ENCODE results near the gene PGAM5. TPM values are rescaled to one million over a fixed set of nuclear protein-coding genes. Genes with fewer than 3 reads are reported as not detected.

Gene PGAM5
- total RNA-seq, 3 donors from 2014 or later = 128 to 170 (median 147) TPM

DNA sequence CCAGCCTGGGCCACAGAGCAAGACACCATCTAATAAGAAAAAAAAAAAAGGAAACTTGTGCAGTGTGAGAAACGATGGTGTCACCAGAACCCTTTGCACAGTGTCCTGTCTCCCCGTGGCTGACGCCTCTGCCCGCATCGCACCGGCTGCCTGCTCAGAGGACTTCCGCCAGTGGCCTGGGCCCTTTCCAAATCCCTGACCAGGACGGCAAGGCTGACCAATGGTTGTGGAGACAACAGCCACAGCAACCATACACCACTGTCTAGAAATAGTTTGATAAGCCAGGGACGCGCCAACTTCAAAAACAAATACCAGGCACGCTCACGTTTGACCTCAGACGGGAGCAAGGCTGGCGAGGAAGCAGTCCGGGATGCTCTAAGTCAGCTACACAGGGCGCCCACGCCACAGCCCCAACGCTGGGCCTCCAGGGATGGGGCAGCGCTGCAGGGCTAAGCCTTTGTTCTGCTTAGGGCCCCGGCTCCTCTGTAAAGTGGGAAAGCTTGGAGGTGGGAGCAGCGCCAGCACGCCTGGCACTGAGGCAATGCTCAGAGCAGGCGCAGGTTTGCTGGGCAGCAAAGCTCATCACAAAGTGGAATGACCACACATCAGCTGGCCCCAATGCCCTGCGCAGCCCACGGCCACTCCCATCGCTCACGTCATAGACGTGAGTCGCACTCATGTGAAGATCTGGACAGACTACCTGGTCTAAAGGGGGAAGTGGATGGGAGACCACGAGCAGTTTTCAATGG lies 12.5 kb downstream of the PGAM5 start:
- no peaks in the 10 kb centered on the region for H3K4me1 Mint-ChIP-seq (ENCODE audit: low read depth)
- DNase-seq (no peak), ATAC-seq (no peak)
- peaks cover 48% of the 10 kb centered on the region for H3K36me3 Mint-ChIP-seq (ENCODE audit: insufficient read depth)
- no peaks in the 10 kb centered on the region for H3K9me3 Mint-ChIP-seq
- no peaks in the 10 kb centered on the region for H3K27me3 Mint-ChIP-seq (ENCODE audit: low read depth)
- no peak overlapping the region for H3K4me3 Mint-ChIP-seq

DNA sequence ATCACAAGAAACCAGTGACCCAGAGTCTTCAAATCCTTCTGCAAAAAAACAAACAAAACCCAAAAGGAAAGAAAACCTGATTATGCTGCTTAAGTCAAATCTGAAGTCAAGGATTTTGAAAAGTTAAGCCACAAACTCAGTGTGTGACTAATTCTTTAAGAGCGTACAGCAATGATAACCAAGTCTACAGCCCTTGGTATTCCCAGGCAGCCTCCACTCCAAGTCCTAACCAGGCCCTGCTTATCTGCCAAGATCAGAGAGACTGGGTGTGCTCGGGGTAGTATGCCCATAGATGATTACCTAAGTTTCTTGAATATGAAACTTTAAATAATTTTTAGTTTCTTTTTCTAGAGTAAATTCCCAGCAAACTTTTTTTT lies 13.1 kb downstream of the PGAM5 start:
- Mint-ChIP-seq H3K27me3 (ENCODE audit: low read depth) (no peaks in the 10 kb centered on the region), H3K36me3 (ENCODE audit: insufficient read depth) (peaks cover 50% of the 10 kb centered on the region)
- ATAC-seq = no peak

DNA sequence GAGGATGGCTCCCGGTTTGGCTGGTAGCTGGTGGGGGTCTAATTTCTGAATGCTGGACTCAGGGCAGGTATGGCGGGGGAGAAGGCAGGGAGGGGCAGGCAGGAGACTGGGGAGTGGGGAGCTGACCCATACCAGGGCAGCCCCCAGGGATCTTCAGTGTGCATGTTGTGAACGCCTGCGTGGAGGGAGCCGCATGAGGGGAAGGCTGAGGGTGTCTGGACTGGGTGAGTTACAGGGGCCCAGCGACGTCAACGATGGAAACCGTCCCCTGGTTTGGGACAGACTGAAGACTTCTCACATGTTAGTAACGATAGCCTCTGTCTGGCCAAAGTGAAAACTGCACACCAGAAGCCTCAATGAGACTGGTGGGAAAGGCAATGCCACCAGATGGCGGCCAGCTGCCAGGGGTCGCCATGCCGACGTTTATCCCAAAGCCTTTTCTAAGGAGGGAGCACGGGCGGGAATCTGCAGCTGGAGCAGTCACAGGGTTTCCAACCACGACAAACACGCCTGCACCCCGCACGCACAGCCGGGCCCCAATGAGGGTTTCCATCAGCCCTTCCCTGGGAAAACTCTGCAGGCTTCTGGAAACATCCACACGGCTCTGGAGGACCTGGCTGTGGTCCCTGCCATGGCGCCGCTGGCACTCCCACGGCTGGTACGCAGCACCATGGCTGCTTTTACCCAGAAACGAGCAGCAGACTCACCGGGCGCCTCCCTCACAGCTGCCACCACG lies 14.0 kb downstream of the PGAM5 start:
- Mint-ChIP-seq H3K9me3 (no peaks in the 10 kb centered on the region), H3K27me3 (ENCODE audit: low read depth) (no peaks in the 10 kb centered on the region), H3K4me3 (no peak overlapping the region), H3K36me3 (ENCODE audit: insufficient read depth) (peaks cover 45% of the 10 kb centered on the region), H3K4me1 (ENCODE audit: low read depth) (peaks cover 3% of the 10 kb centered on the region)
- ATAC-seq (no peak), DNase-seq (no peak)

More for the DNA sequence above, 13.1 kb downstream of the PGAM5 start:
- DNase-seq = no peak
- H3K4me1 Mint-ChIP-seq (ENCODE audit: low read depth) = peaks cover 1% of the 10 kb centered on the region
- H3K4me3 Mint-ChIP-seq = no peak overlapping the region
- no peaks in the 10 kb centered on the region for H3K9me3 Mint-ChIP-seq

DNA sequence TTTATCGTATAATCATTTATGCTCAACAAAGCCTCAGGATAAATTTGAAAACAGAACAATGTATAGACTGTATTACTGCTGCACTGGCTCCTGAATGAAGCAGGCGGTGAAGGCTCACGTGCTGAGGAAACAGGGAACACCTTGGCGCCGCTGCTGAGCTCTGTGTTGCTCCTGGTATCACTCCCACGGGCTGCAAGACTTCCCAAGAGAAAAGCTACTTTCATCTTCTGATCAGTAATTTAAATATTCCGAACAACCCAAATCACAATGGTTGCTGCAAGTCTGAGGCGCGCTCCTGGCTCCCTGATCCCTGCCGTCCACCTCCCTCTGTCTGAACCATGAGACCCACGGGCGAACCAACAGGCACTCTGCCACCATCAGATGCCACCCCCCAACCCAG lies 15.7 kb downstream of the PGAM5 start:
- no peak overlapping the region for H3K4me3 Mint-ChIP-seq
- ATAC-seq (no peak), DNase-seq (no peak)
- no peaks in the 10 kb centered on the region for H3K9me3 Mint-ChIP-seq
- H3K27me3 Mint-ChIP-seq (ENCODE audit: low read depth) = no peaks in the 10 kb centered on the region
- peaks cover 57% of the 10 kb centered on the region for H3K36me3 Mint-ChIP-seq (ENCODE audit: insufficient read depth)
- peaks cover 4% of the 10 kb centered on the region for H3K4me1 Mint-ChIP-seq (ENCODE audit: low read depth)

DNA sequence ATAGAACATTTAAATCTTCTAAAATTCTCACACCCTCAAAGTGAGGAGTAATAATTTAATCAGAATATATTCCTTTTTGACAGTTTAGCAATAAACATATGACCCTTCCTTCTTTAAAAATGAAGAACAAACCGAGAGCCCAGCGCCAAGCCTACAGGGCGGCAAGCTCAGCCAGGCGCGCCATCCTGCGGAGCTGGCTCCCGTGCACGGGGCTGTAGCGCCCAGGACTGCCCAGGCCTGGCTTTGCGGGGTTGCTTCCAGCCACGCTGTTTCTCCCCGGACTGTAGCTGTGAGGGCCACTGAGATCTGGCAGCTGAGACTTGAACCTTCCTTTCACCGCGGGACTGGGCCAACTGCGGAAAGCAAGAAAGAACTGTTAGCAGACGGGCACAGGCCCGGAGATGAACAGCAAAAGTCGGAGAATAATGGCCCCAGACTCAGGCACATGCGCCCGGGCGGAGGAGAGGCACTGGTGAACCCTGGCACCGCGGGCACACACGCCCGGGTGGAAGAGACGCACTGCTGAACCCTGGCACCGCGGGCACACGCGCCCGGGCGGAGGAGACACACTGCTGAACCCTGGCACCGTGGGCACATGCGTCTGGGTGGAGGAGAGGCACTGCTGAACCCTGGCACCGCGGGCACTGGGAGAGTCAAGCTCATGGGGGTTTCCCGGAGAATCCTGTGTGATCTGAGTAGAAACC lies 16.6 kb downstream of the PGAM5 start:
- H3K4me1 Mint-ChIP-seq (ENCODE audit: low read depth) = peaks cover 4% of the 10 kb centered on the region
- DNase-seq (no peak), ATAC-seq (no peak)
- no peak overlapping the region for H3K4me3 Mint-ChIP-seq
- no peaks in the 10 kb centered on the region for H3K9me3 Mint-ChIP-seq
- H3K36me3 Mint-ChIP-seq (ENCODE audit: insufficient read depth) = peaks cover 60% of the 10 kb centered on the region
- H3K27me3 Mint-ChIP-seq (ENCODE audit: low read depth) = no peaks in the 10 kb centered on the region

DNA sequence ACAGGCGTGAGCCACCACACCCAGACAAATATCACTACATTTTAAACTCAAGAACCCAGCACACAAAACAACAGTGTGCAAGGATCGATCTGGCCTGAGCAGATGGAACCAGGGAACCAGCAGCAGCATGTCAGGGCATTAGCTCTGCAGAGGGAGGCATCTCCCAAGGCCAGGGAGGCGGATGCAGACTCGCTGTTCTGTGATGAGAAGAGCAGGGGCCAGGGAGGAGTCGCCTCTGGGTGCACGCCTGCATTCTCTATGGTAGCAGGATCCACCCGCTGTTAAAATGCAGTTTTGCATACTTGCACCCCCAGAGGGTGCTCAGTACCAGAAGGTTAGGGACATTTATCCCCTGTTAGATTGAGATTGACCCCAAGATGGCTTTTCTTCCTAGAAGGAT lies 17.9 kb downstream of the PGAM5 start:
- Mint-ChIP-seq H3K9me3 (no peaks in the 10 kb centered on the region), H3K4me3 (no peak overlapping the region), H3K36me3 (ENCODE audit: insufficient read depth) (peaks cover 69% of the 10 kb centered on the region), H3K4me1 (ENCODE audit: low read depth) (peaks cover 4% of the 10 kb centered on the region), H3K27me3 (ENCODE audit: low read depth) (no peaks in the 10 kb centered on the region)
- ATAC-seq (no peak), DNase-seq (no peak)

DNA sequence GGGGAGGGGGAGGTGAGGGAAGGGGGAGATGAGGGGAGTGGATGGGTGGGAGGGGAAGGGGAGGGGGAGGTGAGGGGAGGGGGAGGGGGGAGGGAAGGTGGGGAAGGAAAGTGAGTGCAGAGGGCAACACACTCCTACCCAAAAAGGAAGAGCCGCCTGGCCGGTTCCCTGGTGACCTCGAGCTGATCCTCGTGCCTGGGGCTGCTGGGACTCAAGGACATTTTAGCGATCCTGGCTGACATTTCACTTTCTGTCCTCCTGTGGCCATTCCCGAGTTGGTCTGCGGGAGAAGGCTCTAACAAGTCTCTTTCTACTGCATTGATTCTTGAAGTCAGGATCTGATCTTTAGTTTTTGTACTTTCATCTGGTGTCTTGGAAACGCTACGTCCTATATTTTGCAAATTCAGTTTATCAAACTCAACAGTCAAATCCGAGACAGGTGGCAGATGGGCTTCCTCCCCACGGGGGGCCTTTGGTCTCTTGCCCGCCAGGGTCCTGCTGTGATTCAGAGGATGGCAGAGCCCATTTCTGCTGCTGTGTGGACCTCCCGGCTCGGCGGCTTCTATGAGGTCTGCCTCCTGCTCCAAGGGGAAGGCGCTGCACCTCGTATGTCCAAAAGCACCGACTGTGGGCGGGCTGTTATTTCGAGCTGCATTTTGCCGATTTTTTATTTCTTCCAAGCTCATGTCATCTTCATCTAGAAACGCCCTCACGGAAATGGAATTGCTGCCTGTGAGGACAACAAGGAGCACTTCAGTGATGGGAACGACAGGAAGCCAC lies 19.1 kb downstream of the PGAM5 start:
- ATAC-seq = no peak
- Mint-ChIP-seq H3K9me3 (no peaks in the 10 kb centered on the region), H3K4me3 (no peak overlapping the region), H3K4me1 (ENCODE audit: low read depth) (peaks cover 4% of the 10 kb centered on the region), H3K27me3 (ENCODE audit: low read depth) (no peaks in the 10 kb centered on the region), H3K36me3 (ENCODE audit: insufficient read depth) (peaks cover 66% of the 10 kb centered on the region)
- DNase-seq = no peak

DNA sequence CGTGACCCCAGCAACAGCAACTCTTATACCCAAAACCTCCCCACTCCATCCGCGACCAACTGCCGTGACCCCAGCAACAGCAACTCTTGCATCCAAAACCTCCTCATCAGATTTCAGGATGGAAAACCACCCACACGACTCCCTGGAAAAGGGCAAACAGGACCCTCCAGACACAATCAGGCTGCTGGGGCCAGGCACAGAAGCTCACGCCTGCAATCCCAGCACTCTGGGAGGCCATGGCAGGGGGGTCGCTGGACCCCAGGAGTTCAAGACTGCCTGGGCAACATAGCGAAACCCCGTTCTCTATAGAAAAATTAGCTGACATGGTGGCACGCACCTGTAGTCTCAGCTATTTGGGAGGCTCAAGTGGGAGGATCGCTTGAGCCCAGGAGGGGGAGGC lies 19.7 kb downstream of the PGAM5 start:
- Mint-ChIP-seq H3K27me3 (ENCODE audit: low read depth) (no peaks in the 10 kb centered on the region), H3K4me3 (no peak overlapping the region), H3K36me3 (ENCODE audit: insufficient read depth) (peaks cover 69% of the 10 kb centered on the region), H3K4me1 (ENCODE audit: low read depth) (peaks cover 4% of the 10 kb centered on the region), H3K9me3 (no peaks in the 10 kb centered on the region)
- DNase-seq (no peak), ATAC-seq (no peak)

DNA sequence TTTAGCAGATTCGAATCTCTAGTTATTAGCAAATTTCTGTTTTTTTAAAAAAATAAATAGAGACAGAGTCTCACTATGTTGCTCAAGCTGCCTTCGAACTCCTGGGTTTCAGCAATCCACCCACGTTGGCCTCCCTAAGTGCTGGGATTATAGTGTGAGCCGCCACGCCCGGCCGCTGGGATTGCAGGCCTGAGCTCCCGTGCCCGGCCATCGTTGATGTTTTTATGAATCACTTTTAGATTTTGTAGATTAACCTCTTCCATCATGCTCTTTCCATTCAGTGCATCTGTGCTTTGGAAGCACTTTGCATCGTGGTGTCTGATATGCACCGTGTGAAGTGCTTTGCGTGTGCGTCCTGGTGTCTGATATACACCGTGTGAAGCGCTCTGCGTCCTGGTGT lies 20.9 kb downstream of the PGAM5 start:
- ATAC-seq (no peak), DNase-seq (no peak)
- Mint-ChIP-seq H3K27me3 (ENCODE audit: low read depth) (no peaks in the 10 kb centered on the region), H3K9me3 (no peaks in the 10 kb centered on the region), H3K36me3 (ENCODE audit: insufficient read depth) (peaks cover 65% of the 10 kb centered on the region), H3K4me1 (ENCODE audit: low read depth) (peaks cover 4% of the 10 kb centered on the region), H3K4me3 (no peak overlapping the region)

DNA sequence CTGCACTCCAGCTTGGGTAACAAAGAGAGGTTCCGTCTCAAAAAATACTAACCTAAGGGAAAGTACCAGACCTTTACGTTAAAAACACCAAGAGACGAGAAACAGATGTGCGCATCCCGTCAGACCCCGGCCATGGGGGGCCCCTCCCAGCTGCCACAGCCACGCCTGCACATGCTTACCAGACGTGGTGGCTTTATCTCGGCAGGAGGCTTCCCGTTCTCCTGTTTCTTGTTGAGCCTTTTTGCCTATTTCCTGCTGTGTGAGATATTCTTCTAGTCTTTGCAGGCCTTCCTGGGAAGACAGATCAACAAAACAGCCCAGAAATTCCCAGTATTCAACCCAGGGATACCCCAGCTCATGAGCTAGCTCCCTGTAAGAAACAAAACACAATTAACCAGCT lies 23.6 kb downstream of the PGAM5 start:
- Mint-ChIP-seq H3K4me3 (no peak overlapping the region), H3K4me1 (ENCODE audit: low read depth) (peaks cover 2% of the 10 kb centered on the region), H3K27me3 (ENCODE audit: low read depth) (no peaks in the 10 kb centered on the region), H3K36me3 (ENCODE audit: insufficient read depth) (peaks cover 60% of the 10 kb centered on the region), H3K9me3 (no peaks in the 10 kb centered on the region)
- ATAC-seq = no peak
- no peak for DNase-seq

DNA sequence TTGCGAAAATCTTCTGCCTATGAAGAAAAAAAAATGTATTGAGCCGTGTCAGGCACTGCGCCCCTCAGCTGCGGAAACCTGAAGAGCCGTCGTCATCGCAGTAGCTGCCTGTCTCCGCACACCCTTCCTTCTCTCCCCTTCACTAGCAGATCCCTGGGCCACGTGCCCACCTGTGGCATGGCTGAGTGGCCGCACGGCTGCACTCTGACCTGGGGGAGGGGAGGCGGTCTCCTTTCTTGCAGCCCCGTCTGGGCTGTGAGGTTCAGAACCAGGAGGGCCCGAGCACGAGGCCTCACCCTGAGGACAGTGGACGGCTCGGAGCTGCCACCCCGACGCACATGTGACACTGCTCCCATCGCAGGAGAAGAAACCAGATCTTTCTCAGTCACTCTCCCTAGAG lies 24.9 kb downstream of the PGAM5 start:
- no peak overlapping the region for H3K4me3 Mint-ChIP-seq
- peaks cover 59% of the 10 kb centered on the region for H3K36me3 Mint-ChIP-seq (ENCODE audit: insufficient read depth)
- DNase-seq (no peak), ATAC-seq (no peak)
- no peaks in the 10 kb centered on the region for H3K9me3 Mint-ChIP-seq
- no peaks in the 10 kb centered on the region for H3K4me1 Mint-ChIP-seq (ENCODE audit: low read depth)
- H3K27me3 Mint-ChIP-seq (ENCODE audit: low read depth) = no peaks in the 10 kb centered on the region

DNA sequence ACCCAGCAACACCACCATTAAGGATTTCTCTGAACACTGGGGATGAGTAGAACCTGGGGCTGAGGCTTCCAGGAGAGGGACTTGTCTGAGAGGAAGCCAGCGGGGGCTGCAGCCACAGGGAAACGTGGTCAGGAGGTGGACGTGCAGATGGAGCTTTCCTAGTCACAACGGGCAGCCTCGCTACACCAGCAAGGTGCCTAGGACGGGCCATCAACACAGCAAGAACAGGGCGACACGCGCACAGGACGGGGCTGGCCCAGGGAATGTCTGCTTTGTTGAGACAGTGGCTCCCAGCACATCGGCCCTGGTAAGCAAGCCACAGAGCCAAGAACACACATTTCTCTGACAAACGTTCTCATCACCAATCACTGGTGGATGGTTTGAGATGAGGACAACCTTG lies 25.7 kb downstream of the PGAM5 start:
- Mint-ChIP-seq H3K9me3 (no peaks in the 10 kb centered on the region), H3K36me3 (ENCODE audit: insufficient read depth) (peaks cover 55% of the 10 kb centered on the region), H3K4me1 (ENCODE audit: low read depth) (no peaks in the 10 kb centered on the region), H3K27me3 (ENCODE audit: low read depth) (no peaks in the 10 kb centered on the region), H3K4me3 (no peak overlapping the region)
- DNase-seq (no peak), ATAC-seq (no peak)

DNA sequence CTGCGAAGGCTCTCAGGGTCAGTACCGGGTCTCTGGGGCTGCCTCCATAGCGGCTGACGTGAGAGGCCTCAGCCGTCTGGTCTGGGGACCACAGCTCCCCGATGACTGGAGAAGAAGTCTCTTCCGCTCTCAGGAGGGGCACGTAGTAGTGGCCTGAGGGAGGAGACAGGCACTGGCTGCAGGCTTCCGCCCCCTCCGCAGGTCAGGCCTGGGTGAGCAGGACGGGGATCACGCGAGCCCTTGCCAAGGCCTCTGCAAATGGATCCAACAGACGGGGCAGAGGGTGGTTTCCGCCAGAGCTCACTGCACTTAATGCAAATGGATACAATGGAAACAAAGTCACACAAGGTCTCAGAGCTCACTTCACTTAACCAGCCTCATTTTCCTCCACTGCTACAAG lies 26.3 kb downstream of the PGAM5 start:
- Mint-ChIP-seq H3K9me3 (no peaks in the 10 kb centered on the region), H3K27me3 (ENCODE audit: low read depth) (no peaks in the 10 kb centered on the region), H3K36me3 (ENCODE audit: insufficient read depth) (peaks cover 56% of the 10 kb centered on the region), H3K4me3 (no peak overlapping the region), H3K4me1 (ENCODE audit: low read depth) (peaks cover 2% of the 10 kb centered on the region)
- DNase-seq (no peak), ATAC-seq (no peak)

DNA sequence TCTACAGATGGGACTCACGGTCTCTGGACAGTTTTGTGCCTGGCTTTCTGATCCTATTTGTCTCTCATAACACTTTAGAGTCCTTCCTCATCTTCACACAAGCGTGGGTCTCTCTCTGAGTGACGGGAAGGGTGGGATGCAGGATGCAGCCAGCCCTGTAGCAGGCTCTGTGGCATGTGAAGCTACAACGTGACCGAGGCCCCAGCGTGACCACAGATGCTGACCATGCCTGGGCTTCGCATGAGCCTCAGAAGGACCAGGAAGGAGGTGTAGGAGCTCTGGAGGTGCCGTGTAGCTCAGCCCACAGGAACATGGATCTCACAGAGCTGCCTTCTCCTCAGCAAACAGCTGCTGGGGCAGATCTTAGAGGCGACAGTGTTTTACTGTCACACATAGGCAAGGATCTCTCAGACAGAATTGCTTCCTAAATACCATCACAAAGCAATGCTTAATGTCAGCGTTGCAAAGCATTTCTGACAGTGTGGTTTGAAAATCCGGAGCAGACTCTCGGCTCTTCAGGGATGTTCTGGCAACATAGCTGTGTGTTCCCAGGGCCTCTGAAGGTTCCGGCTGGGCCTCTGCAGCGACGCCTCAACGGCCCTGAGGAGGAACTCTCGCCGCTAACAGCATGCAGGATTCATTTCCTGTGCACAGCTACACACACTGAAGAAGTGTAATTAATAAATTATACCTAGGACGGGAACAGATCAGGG lies 29.1 kb downstream of the PGAM5 start:
- H3K27me3 Mint-ChIP-seq (ENCODE audit: low read depth) = no peaks in the 10 kb centered on the region
- no peak overlapping the region for H3K4me3 Mint-ChIP-seq
- peaks cover 58% of the 10 kb centered on the region for H3K36me3 Mint-ChIP-seq (ENCODE audit: insufficient read depth)
- H3K9me3 Mint-ChIP-seq = no peaks in the 10 kb centered on the region
- ATAC-seq (no peak), DNase-seq (no peak)
- peaks cover 7% of the 10 kb centered on the region for H3K4me1 Mint-ChIP-seq (ENCODE audit: low read depth)

Data from activated T-cell treated with anti-CD3 and anti-CD28 coated beads, Interleukin-2, amount 50 U/mL, for 4 hours (primary cell).